ENCODE measurements around the gene KANSL1L.

Gene KANSL1L

DNA sequence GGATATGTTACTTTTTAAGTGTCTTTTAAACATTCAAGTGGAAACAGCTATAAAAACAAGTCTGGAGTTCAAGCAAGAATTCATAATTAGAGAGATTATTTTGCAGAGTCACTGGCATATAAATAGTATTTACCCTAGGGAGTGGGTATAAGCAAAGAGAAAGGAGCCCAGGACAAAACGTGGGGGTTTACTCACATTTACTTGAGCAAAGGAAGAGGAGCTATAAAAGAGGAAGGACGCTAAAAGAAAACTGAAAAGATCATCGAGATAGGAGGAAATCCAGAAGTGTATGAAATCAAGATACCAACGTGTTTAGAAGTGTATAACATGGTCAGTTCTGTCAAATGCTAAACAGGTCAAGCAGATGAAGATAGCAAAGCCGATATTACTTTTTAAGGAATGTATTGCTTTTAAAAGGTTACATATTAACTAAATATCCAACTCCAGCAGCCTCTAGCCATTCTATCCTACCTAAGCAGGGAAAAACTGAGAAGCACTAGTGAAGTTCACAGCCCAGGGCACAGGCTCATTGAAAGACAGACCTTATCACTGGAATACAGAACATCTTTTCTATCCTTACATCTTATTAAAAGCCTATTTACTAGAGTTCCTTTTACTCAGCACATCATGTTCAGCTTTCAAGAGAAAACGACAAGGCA is 8.6 kb downstream of the KANSL1L start:
- DNase-seq (ENCODE audit: insufficient read length, low spot score) (no peak), FAIRE-seq (no peak)

DNA sequence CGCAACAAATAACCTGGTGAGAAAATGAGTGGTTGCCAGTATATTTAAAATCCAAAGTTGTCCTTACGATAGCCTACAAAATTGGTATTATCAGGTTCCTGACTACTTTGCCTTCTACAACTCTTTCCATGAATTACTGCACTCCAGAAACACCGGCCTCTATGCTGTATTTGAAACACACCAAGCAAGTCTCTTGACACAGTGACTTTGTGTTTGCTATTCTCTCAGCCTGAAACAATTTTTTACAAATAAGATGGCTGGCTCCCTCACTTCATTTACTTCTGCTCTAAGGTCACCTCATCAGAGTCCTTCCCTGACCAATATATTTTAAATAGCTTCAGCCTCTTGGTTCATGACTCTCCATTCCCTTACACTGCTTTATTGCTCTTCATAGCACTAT is 12.2 kb downstream of the KANSL1L start:
- no peak for FAIRE-seq
- no peak for DNase-seq (ENCODE audit: insufficient read length, low spot score)
- no peak for TF ChIP-seq POLR2AphosphoS5 (IDR thresholded peaks at IDR 0.05; ENCODE audit: low read depth, low read length)
- TF ChIP-seq PAX5 (IDR thresholded peaks at IDR 0.05; ENCODE audit: insufficient read depth, low read length, severe bottlenecking), result no peak
- no peak for TF ChIP-seq POU2F2 (IDR thresholded peaks at IDR 0.05; ENCODE audit: low read depth, low read length)
- no peak for TF ChIP-seq SPI1 (IDR thresholded peaks at IDR 0.05; ENCODE audit: low read depth, low read length)
- TF ChIP-seq TAF1 (IDR thresholded peaks at IDR 0.05; ENCODE audit: low read depth, low read length), result no peak
- no peak for TF ChIP-seq POLR2A (IDR thresholded peaks at IDR 0.05; ENCODE audit: low read depth, low read length)

More for the DNA sequence above, 8.6 kb downstream of the KANSL1L start:
- no peak for TF ChIP-seq TAF1 (IDR thresholded peaks at IDR 0.05; ENCODE audit: low read depth, low read length)
- no peak for TF ChIP-seq POLR2AphosphoS5 (IDR thresholded peaks at IDR 0.05; ENCODE audit: low read depth, low read length)
- TF ChIP-seq SPI1 (IDR thresholded peaks at IDR 0.05; ENCODE audit: low read depth, low read length), result no peak
- TF ChIP-seq PAX5 (IDR thresholded peaks at IDR 0.05; ENCODE audit: insufficient read depth, low read length, severe bottlenecking), result no peak
- no peak for TF ChIP-seq POLR2A (IDR thresholded peaks at IDR 0.05; ENCODE audit: low read depth, low read length)
- TF ChIP-seq POU2F2 (IDR thresholded peaks at IDR 0.05; ENCODE audit: low read depth, low read length), result no peak

DNA sequence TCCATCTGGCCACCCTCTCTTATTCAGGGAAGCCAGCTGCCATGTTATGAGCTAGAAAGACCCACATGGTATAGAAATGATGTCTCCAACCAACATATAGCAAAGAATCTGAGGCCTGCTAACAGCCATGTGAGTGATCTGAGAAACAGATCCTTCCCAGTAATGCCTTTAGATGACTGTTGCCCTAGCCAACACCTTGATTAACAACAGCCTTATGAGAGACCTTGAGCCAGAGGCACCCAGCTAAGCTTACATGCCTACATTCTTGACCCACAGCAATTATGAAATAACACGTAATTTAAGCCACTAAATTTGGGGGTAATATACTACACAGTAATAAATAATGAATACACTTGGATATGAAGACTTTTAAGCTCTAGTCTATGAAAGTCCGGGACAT is 13.0 kb downstream of the KANSL1L start:
- TF ChIP-seq POLR2AphosphoS5 (IDR thresholded peaks at IDR 0.05; ENCODE audit: low read depth, low read length), result no peak
- no peak for TF ChIP-seq SPI1 (IDR thresholded peaks at IDR 0.05; ENCODE audit: low read depth, low read length)
- no peak for TF ChIP-seq TAF1 (IDR thresholded peaks at IDR 0.05; ENCODE audit: low read depth, low read length)
- no peak for TF ChIP-seq POU2F2 (IDR thresholded peaks at IDR 0.05; ENCODE audit: low read depth, low read length)
- FAIRE-seq, result no peak
- no peak for DNase-seq (ENCODE audit: insufficient read length, low spot score)

DNA sequence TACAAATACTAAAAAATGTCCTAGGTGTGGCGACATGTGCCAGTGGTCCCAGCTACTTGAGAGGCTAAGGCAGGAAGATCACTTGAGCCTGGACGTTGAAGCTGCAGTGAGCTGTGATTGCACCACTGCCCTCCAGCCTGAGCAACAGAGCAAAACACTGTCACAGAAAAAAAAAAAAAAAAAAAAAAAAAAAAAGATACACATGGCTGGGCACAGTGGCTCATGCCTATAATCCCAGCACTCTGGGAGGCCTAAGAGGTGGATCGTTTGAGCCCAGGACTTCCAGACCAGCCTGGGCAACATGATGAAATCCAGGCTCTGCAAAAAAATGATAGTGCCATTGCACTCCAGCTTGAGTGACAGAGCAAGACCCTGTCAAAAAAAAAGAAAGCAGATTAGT is 13.7 kb downstream of the KANSL1L start:
- DNase-seq (ENCODE audit: insufficient read length, low spot score) (no peak), FAIRE-seq (no peak)
- TF ChIP-seq POLR2A (IDR thresholded peaks at IDR 0.05; ENCODE audit: low read depth, low read length) (no peak), POLR2AphosphoS5 (IDR thresholded peaks at IDR 0.05; ENCODE audit: low read depth, low read length) (no peak), TAF1 (IDR thresholded peaks at IDR 0.05; ENCODE audit: low read depth, low read length) (no peak), PAX5 (IDR thresholded peaks at IDR 0.05; ENCODE audit: insufficient read depth, low read length, severe bottlenecking) (no peak), SPI1 (IDR thresholded peaks at IDR 0.05; ENCODE audit: low read depth, low read length) (no peak), POU2F2 (IDR thresholded peaks at IDR 0.05; ENCODE audit: low read depth, low read length) (no peak)

DNA sequence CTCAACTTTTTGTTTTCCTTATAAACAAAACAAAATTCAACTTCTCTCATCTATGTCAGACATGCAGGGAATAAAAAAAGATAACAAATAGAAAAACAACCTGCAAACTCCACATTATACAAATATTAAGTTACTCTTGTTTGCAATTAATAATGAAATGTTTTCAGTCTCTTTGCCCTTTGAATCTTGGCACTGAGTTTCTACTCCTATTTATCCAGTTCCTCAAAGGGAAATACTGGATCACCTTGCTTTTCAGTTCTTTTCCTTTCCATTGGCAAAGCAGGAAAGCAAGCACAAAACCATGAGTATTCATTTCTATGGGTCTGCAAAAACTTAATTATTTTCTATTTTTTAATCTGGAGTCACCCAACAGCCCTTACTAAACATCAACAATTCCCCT is 23.6 kb downstream of the KANSL1L start:
- TF ChIP-seq POU2F2 (IDR thresholded peaks at IDR 0.05; ENCODE audit: low read depth, low read length), result no peak
- TF ChIP-seq POLR2AphosphoS5 (IDR thresholded peaks at IDR 0.05; ENCODE audit: low read depth, low read length), result no peak
- TF ChIP-seq PAX5 (IDR thresholded peaks at IDR 0.05; ENCODE audit: insufficient read depth, low read length, severe bottlenecking), result no peak
- TF ChIP-seq SPI1 (IDR thresholded peaks at IDR 0.05; ENCODE audit: low read depth, low read length), result no peak
- TF ChIP-seq TAF1 (IDR thresholded peaks at IDR 0.05; ENCODE audit: low read depth, low read length), result no peak
- TF ChIP-seq POLR2A (IDR thresholded peaks at IDR 0.05; ENCODE audit: low read depth, low read length), result no peak
- FAIRE-seq (no peak), DNase-seq (ENCODE audit: insufficient read length, low spot score) (no peak)

DNA sequence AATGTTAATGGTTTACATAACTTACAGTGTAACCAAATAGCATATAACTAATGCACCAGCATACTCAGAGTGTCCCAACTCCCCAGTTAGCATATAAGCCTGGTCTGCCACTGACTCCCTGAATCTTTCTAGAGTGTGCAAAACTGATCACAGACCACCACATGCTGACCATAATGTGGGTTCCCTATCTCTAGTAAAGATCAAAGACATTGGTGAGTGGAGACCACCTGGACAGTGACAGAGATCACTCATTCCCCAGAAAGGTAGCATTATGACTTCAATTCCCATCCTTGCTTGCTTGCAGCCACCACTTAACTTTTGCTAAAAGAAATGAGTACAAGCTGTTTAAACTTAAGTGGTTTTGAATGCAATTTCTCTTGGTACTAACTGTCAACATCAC is 39.0 kb downstream of the KANSL1L start:
- FAIRE-seq (no peak), DNase-seq (ENCODE audit: insufficient read length, low spot score) (no peak)
- TF ChIP-seq TAF1 (IDR thresholded peaks at IDR 0.05; ENCODE audit: low read depth, low read length) (no peak), POLR2A (IDR thresholded peaks at IDR 0.05; ENCODE audit: low read depth, low read length) (no peak), POU2F2 (IDR thresholded peaks at IDR 0.05; ENCODE audit: low read depth, low read length) (no peak), POLR2AphosphoS5 (IDR thresholded peaks at IDR 0.05; ENCODE audit: low read depth, low read length) (no peak), SPI1 (IDR thresholded peaks at IDR 0.05; ENCODE audit: low read depth, low read length) (no peak), PAX5 (IDR thresholded peaks at IDR 0.05; ENCODE audit: insufficient read depth, low read length, severe bottlenecking) (no peak)

DNA sequence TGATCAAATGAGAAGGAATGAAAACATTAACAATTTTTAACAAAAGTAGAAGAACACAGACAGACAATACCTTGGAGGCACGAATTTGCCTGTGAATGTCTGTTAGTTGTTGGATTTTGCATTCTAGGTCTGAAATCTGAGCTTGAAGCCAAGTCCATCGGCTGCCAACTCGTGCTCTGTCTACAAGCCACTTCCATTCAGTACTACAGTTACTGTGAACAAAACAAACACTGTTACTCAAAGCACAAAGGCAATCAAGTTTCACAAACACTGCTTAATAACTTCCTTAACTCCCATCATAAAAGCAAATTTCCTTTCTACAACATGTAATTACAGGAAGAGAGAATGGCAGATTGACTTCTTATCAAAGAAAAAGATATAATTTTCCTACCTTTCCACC is 42.2 kb downstream of the KANSL1L start:
- FAIRE-seq (no peak), DNase-seq (ENCODE audit: insufficient read length, low spot score) (no peak)
- no peak for TF ChIP-seq TAF1 (IDR thresholded peaks at IDR 0.05; ENCODE audit: low read depth, low read length)
- TF ChIP-seq POLR2A (IDR thresholded peaks at IDR 0.05; ENCODE audit: low read depth, low read length), result no peak
- TF ChIP-seq POLR2AphosphoS5 (IDR thresholded peaks at IDR 0.05; ENCODE audit: low read depth, low read length), result no peak
- no peak for TF ChIP-seq SPI1 (IDR thresholded peaks at IDR 0.05; ENCODE audit: low read depth, low read length)
- TF ChIP-seq POU2F2 (IDR thresholded peaks at IDR 0.05; ENCODE audit: low read depth, low read length), result no peak
- TF ChIP-seq PAX5 (IDR thresholded peaks at IDR 0.05; ENCODE audit: insufficient read depth, low read length, severe bottlenecking), result no peak

DNA sequence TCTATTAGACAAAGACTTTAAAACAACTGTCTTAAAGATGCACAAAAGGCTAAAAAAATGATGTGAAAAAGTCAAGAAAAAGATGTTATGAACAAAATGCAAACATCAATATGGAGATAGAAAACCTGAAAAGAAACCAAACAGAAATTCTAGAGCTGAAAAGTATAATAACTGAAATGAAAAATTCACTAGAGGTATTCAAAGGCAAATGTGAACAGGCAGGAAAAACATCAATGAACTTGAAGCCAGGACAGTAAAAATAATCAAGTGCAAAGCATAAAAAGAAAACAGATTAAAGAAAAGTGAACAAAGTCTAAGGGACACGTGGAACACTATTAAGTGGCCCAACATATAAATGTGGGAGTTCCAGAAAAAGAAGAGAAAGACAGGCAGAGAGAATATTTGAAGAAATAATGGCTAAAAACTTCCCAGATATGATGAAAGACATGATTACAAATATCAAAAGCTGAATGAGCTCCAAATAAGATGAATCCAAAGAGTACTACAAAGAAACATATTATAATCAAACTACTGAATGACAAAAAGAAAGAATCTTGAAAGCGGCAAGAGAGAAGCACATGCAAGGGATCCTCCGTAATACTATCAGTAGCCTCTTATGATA is 57.5 kb downstream of the KANSL1L start:
- DNase-seq (ENCODE audit: insufficient read length, low spot score), result no peak
- no peak for FAIRE-seq
- TF ChIP-seq POLR2AphosphoS5 (IDR thresholded peaks at IDR 0.05; ENCODE audit: low read depth, low read length) (no peak), SPI1 (IDR thresholded peaks at IDR 0.05; ENCODE audit: low read depth, low read length) (no peak), POLR2A (IDR thresholded peaks at IDR 0.05; ENCODE audit: low read depth, low read length) (no peak), PAX5 (IDR thresholded peaks at IDR 0.05; ENCODE audit: insufficient read depth, low read length, severe bottlenecking) (no peak), POU2F2 (IDR thresholded peaks at IDR 0.05; ENCODE audit: low read depth, low read length) (no peak), TAF1 (IDR thresholded peaks at IDR 0.05; ENCODE audit: low read depth, low read length) (no peak)

DNA sequence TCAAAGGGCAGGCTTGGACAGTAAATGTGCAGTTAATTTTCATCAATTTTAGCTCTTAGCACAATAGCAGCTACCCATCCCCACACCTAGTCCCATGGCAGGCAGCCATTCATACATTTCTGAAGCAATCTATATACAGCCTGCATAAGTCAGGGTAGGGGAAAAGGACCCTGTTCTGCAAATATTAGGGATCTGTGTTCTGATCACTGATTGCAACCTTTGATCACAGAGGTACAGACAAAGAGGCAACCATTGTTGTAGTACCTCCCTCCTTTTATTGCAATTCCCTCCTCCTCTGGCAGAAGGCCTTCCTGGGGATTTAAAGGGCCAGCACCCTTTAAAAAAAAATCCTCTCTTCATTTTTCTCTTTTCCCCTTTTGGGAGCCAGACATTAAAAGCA is 58.3 kb downstream of the KANSL1L start:
- DNase-seq (ENCODE audit: insufficient read length, low spot score) (no peak), FAIRE-seq (no peak)
- TF ChIP-seq SPI1 (IDR thresholded peaks at IDR 0.05; ENCODE audit: low read depth, low read length) (no peak), TAF1 (IDR thresholded peaks at IDR 0.05; ENCODE audit: low read depth, low read length) (no peak), POU2F2 (IDR thresholded peaks at IDR 0.05; ENCODE audit: low read depth, low read length) (no peak)

DNA sequence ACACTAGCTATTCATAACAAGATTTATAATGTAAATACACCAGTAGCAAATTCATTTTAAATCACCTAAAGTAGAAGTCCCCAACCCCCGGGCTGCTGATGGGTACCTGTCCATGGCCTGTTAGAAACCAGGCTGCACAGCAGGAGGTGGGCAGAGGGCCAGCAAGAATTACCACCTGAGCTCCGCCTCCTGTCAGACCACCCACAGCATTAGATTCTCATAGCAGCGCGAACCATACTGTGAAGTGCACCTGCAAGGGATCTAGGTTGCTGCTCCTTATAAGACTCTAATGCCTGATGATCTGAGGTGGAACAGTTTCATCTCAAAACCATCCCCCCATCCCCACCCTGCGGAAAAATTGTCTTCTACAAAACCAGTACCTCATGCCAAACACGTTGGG is 71.3 kb downstream of the KANSL1L start:
- no peak for DNase-seq (ENCODE audit: insufficient read length, low spot score)
- no peak for TF ChIP-seq POU2F2 (IDR thresholded peaks at IDR 0.05; ENCODE audit: low read depth, low read length)
- no peak for FAIRE-seq
